Testis (tissue), 2 donors: ENCODE measurements around the gene AMOTL1.

ENCODE experiments used
- POLR2A ChIP-seq: fragments of 450-650 bp; IDR thresholded peaks from one replicate; pipeline ENCODE4 v1.6.1; 2017; ENCODE audit warnings: antibody characterized with exemption, mild to moderate bottlenecking, moderate library complexity
- TF ChIP-seq, protein P1 (sequence below), 3 experiments: fragments of 450-650 bp in 2 of 3; fragments of 200-600 bp in 1 of 3; sonication (generic) in 1 of 3; IDR thresholded peaks; one replicate each; pipeline ENCODE4 v1.5.1; 2016 to 2019; ENCODE audit warnings: antibody characterized with exemption in 3 of 3, mild to moderate bottlenecking in 2 of 3, moderate library complexity in 1 of 3

DNA sequence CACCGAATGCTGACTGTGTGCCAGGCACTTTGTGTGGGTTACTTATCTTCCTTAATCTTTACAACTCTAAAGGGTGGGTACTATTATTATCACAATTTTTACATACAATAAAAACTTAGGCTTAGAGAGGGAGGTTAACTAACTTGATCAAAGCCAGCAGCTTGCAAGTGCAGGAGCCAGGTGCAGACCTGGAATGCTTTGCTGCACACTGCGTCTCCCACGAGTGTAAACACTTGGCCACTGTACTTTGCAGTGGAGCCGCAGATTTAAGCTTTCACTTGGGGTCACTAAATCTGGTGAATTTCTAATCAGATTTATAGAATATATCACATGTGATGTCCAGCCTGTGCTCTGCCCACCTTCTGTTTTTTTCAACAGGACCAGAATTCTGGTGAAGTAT is 36.7 kb downstream of the AMOTL1 start:
- TF ChIP-seq, protein P1, sequence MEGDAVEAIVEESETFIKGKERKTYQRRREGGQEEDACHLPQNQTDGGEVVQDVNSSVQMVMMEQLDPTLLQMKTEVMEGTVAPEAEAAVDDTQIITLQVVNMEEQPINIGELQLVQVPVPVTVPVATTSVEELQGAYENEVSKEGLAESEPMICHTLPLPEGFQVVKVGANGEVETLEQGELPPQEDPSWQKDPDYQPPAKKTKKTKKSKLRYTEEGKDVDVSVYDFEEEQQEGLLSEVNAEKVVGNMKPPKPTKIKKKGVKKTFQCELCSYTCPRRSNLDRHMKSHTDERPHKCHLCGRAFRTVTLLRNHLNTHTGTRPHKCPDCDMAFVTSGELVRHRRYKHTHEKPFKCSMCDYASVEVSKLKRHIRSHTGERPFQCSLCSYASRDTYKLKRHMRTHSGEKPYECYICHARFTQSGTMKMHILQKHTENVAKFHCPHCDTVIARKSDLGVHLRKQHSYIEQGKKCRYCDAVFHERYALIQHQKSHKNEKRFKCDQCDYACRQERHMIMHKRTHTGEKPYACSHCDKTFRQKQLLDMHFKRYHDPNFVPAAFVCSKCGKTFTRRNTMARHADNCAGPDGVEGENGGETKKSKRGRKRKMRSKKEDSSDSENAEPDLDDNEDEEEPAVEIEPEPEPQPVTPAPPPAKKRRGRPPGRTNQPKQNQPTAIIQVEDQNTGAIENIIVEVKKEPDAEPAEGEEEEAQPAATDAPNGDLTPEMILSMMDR (IDR thresholded peaks at IDR 0.05): no peak
- TF ChIP-seq POLR2A: no peak
